Breast epithelium (tissue), 3 donors: ENCODE measurements around the gene TMX3.

ENCODE experiments used
- POLR2A ChIP-seq: fragments of 450-650 bp; IDR thresholded peaks from one replicate; pipeline ENCODE4 v1.6.1; 2016; ENCODE audit warnings: antibody characterized with exemption, mild to moderate bottlenecking, moderate library complexity
- POLR2AphosphoS5 ChIP-seq, 3 donors: sonication (generic); formaldehyde crosslinking; IDR thresholded peaks; one replicate each; pipeline ENCODE4 v1.6.1; 2017; ENCODE audit warnings: antibody characterized with exemption in 3 of 3

DNA sequence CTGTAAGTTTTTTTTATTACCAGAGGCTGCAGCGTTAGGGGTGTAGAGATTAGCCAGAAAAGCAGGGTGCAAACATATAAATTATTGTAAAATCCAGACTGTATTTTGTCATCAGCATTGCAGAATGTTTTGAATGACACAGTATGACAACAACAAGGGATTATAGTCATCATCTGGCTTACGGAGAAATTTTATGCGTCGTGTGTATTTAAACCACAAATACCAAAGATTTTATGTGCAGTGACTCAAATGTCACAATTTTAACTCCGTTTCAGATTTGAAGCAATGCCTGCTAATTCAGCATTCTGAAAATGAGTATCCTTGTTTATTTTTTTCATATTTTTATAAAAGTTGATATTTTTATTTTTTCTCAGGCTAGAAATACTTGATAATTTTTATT, 19.4 kb upstream of the TMX3 start:
- TF ChIP-seq POLR2AphosphoS5 (IDR thresholded peaks at IDR 0.05) (no peak), POLR2A (no peak)
